ENCODE measurements around the gene PTRHD1. TPM values are rescaled to one million over a fixed set of nuclear protein-coding genes. Genes with fewer than 3 reads are reported as not detected.

Gene PTRHD1
- total RNA-seq, 2 donors from 2014 or later, result 5.4 to 9.7 TPM

GRCh38 chr2:24819442-24820174 lies 26.4 kb upstream of the PTRHD1 start:
- H3K36me3 ChIP-seq, result peaks cover 5% of the 10 kb centered on the region
- no peak overlapping the region for H3K4me3 ChIP-seq
- ATAC-seq (ENCODE audit: insufficient number of reproducible peaks, low FRiP score, low read depth) (no peak), DNase-seq (ENCODE audit: low spot score) (no peak)
- no peaks in the 10 kb centered on the region for H3K27me3 ChIP-seq (replicated peaks; ENCODE audit: insufficient read depth)
- H3K4me1 ChIP-seq (ENCODE audit: control insufficient read depth in 1 of 2, low read depth in 2 of 2), result no peaks in the 10 kb centered on the region
- no peaks in the 10 kb centered on the region for H3K9me3 ChIP-seq
- H3K27ac ChIP-seq, result no peak overlapping the region
- no peak for TF ChIP-seq CTCF (IDR thresholded peaks at IDR 0.05)

GRCh38 chr2:24818721-24819167 lies 25.6 kb upstream of the PTRHD1 start:
- H3K4me1 ChIP-seq (ENCODE audit: control insufficient read depth in 1 of 2, low read depth in 2 of 2), result no peaks in the 10 kb centered on the region
- no peak for DNase-seq (ENCODE audit: low spot score)
- H3K36me3 ChIP-seq, result peaks cover 5% of the 10 kb centered on the region
- no peaks in the 10 kb centered on the region for H3K9me3 ChIP-seq
- no peak overlapping the region for H3K27ac ChIP-seq
- ATAC-seq (ENCODE audit: insufficient number of reproducible peaks, low FRiP score, low read depth), result no peak
- H3K4me3 ChIP-seq, result no peak overlapping the region
- H3K27me3 ChIP-seq (replicated peaks; ENCODE audit: insufficient read depth), result no peaks in the 10 kb centered on the region
- no peak for TF ChIP-seq CTCF (IDR thresholded peaks at IDR 0.05)

- no peaks in the 10 kb centered on the region for H3K9me3 ChIP-seq
- no peak for DNase-seq (ENCODE audit: low spot score)
- no peak for TF ChIP-seq CTCF (IDR thresholded peaks at IDR 0.05)
- H3K27me3 ChIP-seq (replicated peaks; ENCODE audit: insufficient read depth), result no peaks in the 10 kb centered on the region
- H3K36me3 ChIP-seq, result no peaks in the 10 kb centered on the region
- no peak for ATAC-seq (ENCODE audit: insufficient number of reproducible peaks, low FRiP score, low read depth)
- no peak overlapping the region for H3K4me3 ChIP-seq
- H3K4me1 ChIP-seq (ENCODE audit: control insufficient read depth in 1 of 2, low read depth in 2 of 2), result no peaks in the 10 kb centered on the region
- H3K27ac ChIP-seq, result no peak overlapping the region
Measured at GRCh38 chr2:24816884-24817283, 23.7 kb upstream of the PTRHD1 start.

GRCh38 chr2:24816404-24816803 lies 23.2 kb upstream of the PTRHD1 start:
- Histone ChIP-seq H3K4me3 (no peak overlapping the region), H3K4me1 (ENCODE audit: control insufficient read depth in 1 of 2, low read depth in 2 of 2) (no peaks in the 10 kb centered on the region), H3K9me3 (no peaks in the 10 kb centered on the region), H3K27ac (no peak overlapping the region), H3K36me3 (no peaks in the 10 kb centered on the region), H3K27me3 (replicated peaks; ENCODE audit: insufficient read depth) (no peaks in the 10 kb centered on the region)
- DNase-seq (ENCODE audit: low spot score) (no peak), ATAC-seq (ENCODE audit: insufficient number of reproducible peaks, low FRiP score, low read depth) (no peak)
- TF ChIP-seq CTCF (IDR thresholded peaks at IDR 0.05), result no peak

GRCh38 chr2:24815171-24815570 lies 22.0 kb upstream of the PTRHD1 start:
- TF ChIP-seq CTCF (IDR thresholded peaks at IDR 0.05), result no peak
- Histone ChIP-seq H3K9me3 (no peaks in the 10 kb centered on the region), H3K36me3 (no peaks in the 10 kb centered on the region), H3K27me3 (replicated peaks; ENCODE audit: insufficient read depth) (no peaks in the 10 kb centered on the region), H3K4me1 (ENCODE audit: control insufficient read depth in 1 of 2, low read depth in 2 of 2) (no peaks in the 10 kb centered on the region), H3K27ac (no peak overlapping the region), H3K4me3 (no peak overlapping the region)
- no peak for ATAC-seq (ENCODE audit: insufficient number of reproducible peaks, low FRiP score, low read depth)
- DNase-seq (ENCODE audit: low spot score), result no peak
